Peyer's patch (tissue), 4 donors: Measurements from ENCODE around the gene PAX8.

Source experiments
- CTCF ChIP-seq, 6 experiments: fragments of 450-650 bp in 4 of 6; fragments of 200-600 bp in 2 of 6; sonication (generic) in 1 of 6; IDR thresholded peaks; one replicate each; pipeline ENCODE4 v1.5.1; 2017 to 2019; ENCODE audit warnings: antibody characterized with exemption in 6 of 6, mild to moderate bottlenecking in 3 of 6, moderate library complexity in 1 of 6
- POLR2A ChIP-seq, 2 donors: fragments of 450-650 bp; IDR thresholded peaks; one replicate each; pipeline ENCODE4 v1.5.1; 2017; ENCODE audit warnings: antibody characterized with exemption in 2 of 2, mild to moderate bottlenecking in 2 of 2, moderate library complexity in 2 of 2

DNA sequence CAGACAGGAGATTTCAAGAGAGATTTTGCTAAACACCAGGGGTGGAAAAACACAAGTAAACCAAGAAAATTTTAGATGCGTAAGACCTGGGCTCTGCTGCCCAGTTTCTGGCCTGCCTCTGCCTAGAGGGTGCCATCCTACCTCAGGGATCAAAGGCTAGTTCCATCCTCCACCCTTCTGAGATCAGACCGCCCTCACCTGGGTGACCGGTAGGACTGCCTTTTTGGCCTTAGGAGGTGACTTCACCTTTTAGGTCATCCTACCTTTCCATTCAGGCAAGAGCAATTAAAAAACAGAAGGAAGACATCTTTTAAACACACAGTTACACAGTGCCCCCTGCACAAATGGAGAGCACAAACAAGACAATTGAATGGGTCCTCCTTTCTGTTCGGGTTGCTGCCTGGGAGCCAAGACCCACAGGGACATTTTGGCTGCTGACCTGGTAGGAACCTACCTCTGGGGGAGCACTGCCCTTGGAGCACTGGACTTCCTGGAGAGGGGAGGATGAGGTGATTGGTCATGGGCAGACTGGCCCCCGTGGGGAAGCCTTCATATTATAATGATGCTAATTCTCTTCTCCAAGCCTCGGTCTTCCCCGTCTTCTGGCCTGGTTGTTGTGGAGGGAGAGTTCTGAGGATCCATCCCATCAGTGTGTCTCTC lies 101.9 kb downstream of the PAX8 start:
- no peak for TF ChIP-seq CTCF (IDR thresholded peaks at IDR 0.05)
- no peak for TF ChIP-seq POLR2A (IDR thresholded peaks at IDR 0.05)
